Fibroblast of skin of scalp (primary cell): ENCODE results near the gene SLFN11. TPM values are rescaled to one million over a fixed set of nuclear protein-coding genes. Genes with fewer than 3 reads are reported as not detected.
"Not testable (repeated sequence)": the region's sequence is repeated elsewhere in the genome, so short reads cannot be mapped to it uniquely, and the experiment has no call there.

Experiments
- DNase-seq: peaks from one replicate; pipeline ENCODE4 v3.0.0-alpha.2; 2013
- polyA plus RNA-seq, 2 experiments: library from polyadenylated mRNA; unstranded; fragments of 120-200 nt; gene quantifications; one replicate each; pipeline ENCODE4 v1.2.1, GENCODE V29; 2013; ENCODE audit not compliant: insufficient read length in 2 of 2

The SLFN11 gene, protein sequence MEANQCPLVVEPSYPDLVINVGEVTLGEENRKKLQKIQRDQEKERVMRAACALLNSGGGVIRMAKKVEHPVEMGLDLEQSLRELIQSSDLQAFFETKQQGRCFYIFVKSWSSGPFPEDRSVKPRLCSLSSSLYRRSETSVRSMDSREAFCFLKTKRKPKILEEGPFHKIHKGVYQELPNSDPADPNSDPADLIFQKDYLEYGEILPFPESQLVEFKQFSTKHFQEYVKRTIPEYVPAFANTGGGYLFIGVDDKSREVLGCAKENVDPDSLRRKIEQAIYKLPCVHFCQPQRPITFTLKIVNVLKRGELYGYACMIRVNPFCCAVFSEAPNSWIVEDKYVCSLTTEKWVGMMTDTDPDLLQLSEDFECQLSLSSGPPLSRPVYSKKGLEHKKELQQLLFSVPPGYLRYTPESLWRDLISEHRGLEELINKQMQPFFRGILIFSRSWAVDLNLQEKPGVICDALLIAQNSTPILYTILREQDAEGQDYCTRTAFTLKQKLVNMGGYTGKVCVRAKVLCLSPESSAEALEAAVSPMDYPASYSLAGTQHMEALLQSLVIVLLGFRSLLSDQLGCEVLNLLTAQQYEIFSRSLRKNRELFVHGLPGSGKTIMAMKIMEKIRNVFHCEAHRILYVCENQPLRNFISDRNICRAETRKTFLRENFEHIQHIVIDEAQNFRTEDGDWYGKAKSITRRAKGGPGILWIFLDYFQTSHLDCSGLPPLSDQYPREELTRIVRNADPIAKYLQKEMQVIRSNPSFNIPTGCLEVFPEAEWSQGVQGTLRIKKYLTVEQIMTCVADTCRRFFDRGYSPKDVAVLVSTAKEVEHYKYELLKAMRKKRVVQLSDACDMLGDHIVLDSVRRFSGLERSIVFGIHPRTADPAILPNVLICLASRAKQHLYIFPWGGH
- polyA plus RNA-seq (2013, experiment 1 of 2; ENCODE audit: insufficient read length): 16.4 TPM
- 17.3 TPM for polyA plus RNA-seq (2013, experiment 2 of 2; ENCODE audit: insufficient read length)

DNA sequence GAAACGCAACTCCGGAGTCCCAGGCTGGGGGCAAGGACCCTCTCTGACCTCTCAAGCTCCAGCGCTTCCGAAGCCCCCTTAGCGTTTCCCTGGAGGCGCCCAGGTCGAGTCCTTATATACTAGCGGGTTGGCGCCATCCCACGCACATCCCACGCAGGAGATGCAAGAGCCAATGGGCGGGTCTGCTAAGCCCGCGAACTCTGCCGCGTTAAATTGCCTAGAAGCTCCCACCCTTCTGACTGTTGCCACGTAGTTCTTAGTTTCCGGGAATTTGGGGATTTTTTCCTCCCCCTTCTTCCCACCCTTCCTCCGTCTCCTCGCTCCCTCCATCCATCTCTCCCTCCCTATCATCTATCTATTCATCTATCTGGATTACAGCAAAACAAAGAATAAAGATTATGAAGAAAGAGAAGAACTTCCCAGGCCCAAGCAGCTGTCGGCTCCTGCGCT is at the start of gene SLFN11:
TSS of gene SLFN11 (minus strand) at position 88 of the 450 bp plus-strand sequence. CDS start 9,814 bp downstream, outside the sequence.
- peak; percentile 91 for DNase-seq

DNA sequence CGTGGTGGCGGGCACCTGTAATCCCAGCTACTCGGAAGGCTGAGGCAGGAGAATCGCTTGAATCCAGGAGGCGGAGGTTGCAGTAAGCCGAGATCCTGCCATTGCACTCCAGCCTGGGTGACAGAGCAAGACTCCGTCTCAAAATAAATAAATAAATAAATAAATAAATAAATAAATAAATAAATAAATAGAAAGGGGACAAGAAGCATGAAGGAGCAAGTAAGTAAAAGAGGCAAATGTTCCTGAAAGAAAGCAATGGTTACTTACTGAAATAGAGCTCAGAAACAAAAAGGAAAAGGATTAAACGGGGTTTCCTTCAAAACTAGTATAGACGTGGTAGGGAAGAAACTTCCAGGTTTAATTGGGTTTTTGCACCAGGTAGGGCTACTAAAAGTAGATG is 47.6 kb upstream of the SLFN11 start:
- not testable (repeated sequence) for DNase-seq

DNA sequence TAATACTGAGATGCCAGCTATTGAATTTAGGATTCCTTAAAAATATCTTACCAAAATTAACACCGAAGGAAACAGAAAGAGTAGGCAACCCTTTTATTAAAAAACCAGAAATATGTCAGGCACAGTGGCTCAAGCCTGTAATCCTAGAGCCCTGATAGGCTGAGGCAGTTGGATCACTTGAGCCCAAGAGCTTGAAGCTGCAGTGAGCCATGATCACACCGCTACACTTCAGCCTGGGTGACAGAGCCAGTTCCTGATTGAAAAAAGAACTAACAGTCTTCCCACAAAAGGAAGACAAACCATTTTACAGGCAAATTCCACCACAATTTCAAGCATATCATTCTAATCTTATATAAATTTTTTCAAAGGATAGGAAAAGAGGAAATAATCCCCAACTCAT is 43.2 kb upstream of the SLFN11 start:
- no peak for DNase-seq

DNA sequence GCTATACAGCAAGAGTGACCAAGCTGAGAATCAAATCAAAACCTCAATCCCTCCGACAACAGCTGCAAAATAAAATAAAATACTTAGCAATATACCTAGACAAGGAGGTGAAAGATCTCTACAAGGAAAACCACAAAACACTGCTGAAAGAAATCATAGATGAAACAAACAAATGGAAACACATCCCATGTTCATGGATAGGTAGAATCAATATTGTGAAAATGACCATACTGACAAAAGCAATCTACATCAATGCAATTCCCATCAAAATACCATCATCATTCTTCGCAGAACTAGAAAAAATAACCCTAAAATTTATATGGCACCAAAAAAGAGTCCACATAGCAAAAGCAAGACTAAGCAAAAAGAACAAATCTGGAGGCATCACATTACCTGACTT is 41.3 kb upstream of the SLFN11 start:
- DNase-seq: not testable (repeated sequence)

DNA sequence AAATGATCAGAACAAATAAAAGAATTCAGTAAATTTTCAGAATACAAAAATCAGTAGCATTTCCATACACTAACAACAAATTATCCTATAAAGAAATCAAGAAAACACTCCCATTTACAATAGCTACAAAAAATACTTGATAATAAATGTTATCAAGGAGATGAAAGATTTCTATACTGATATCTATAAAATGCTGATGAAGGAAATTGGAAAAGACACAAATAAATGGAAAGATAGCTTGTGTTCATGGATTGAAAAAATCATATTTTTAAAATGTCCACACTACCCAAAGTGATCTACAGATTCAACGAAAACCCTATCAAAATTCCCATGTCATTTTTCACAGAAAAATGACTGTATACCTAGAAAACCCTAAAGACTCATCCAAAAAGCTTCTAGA is 40.8 kb upstream of the SLFN11 start:
- no peak for DNase-seq

DNA sequence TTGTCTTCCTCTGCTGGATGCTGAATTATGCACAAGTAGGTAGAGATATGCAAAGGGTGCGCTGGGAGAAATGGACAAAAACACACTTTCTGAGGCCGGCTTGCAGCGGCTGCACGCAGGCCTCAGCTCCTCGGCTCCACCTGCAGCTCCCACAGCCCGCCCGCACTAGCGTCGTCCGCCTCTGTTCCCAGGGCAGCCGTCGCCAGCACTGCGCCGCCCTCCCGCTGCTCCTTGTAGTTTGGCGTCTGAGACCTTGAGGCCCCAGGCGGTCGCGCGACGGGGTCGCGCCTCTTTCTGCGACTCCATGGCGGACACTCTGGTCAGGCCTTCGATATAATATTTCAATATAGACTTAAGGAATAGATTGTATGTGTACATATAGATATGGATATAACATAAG is 34.1 kb upstream of the SLFN11 start:
- DNase-seq: no peak

DNA sequence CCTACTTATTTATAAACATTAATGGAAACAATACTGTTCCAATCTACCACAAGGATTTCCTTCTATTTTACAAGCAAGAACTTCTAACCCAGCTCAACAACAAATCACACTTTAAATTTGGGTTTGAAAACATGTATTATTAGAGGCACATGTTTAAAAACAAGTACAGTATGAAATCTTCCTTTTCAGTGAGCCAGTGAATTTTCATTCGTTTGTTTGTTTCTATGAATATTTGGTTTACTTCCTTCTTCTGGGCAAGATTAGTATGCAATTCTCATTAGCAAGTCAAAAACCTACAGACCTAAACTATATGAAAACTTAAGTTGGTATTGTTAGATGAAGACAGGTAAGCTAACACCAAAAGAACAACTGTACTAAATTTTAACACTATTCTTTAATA is 33.1 kb upstream of the SLFN11 start:
- DNase-seq: no peak

DNA sequence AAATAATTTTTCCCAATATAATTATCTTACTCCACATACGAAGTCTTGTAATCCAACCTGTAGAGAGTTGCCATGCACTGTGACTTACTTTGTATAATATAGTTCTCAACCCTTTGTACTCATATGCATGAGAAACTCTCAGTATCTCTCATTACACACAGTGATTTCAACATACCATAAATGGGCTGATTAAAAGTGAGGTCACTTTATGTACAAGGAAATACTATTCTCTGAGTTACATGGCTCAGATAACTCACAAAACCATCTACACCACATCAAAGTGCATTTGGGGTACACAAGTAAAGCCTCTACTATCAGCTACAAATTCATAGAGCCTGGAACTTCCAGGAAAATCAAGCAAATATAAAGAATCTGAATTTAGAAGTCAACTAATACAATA is 30.9 kb upstream of the SLFN11 start:
- no peak for DNase-seq

DNA sequence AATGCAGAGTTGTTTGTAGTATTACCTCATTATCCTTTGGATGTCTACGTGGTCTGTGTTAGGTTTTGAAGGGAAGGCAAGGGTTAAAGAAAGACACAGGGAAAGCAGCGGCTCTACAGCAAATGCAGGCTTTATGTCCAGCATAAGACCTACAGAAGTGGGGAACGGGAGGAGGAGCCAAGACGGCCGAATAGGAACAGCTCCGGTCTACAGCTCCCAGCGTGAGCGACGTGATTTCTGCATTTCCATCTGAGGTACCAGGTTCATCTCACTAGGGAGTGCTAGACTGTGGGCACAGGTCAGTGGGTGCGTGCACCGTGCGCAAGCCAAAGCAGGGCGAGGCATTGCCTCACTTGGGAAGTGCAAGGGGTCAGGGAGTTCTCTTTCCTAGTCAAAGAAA is 20.4 kb upstream of the SLFN11 start:
- DNase-seq: not testable (repeated sequence)

DNA sequence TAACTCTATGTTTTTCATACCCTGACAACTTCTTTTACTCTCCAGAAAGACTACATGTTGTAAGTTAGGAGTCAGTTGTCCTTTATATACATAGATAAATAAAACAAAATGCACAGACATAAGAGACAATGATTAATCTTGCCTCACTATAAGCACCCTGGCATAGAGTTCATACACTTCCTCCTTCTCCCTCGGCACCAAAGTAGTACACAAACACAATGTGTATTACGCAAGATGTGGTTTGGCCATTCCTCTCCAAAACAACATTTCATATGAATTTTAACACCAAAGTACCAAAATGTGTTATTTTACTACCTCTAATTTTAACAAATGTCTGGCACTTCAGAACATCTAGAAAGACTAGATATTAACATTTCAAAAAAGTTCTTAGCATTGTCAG is 17.2 kb upstream of the SLFN11 start:
- DNase-seq: no peak

DNA sequence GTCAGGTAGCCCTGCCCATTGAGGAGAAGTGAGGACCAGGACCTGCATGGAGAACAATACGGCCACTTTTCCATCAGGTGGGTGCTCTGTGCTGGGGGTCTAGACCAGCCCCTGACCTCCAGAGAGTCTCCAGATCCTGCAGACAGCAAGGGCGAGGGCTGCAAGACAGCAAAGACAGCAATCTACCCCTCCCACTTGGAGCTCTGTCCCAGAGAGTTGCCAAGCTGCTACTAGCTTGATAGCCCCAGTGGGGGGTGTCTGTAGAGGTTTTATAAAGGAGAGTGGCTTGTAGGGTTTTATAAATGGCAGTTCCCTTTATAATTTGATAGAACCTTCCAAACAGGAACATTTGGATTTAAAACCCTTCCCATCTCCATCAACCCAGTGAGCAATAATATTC is 16.7 kb upstream of the SLFN11 start:
- no peak for DNase-seq

DNA sequence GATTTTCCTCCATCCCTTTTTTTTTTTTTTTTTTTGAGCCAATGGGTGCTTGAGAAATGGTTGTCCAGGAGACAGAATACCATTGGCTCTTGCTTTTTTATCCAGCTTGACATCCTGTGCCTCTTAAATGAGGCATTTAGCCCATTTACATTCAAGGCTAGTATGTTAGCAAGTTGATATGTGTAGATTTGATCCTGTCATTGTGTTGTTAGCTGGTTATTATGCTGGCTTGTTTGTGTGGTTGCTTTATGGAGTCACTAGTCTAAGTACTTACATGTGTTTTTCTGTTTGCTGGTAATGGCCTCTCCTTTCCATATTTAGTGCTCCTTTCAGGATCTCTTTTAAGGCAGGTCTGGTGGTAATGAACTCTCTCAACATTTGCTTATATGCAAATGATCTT is 14.1 kb upstream of the SLFN11 start:
- no peak for DNase-seq

DNA sequence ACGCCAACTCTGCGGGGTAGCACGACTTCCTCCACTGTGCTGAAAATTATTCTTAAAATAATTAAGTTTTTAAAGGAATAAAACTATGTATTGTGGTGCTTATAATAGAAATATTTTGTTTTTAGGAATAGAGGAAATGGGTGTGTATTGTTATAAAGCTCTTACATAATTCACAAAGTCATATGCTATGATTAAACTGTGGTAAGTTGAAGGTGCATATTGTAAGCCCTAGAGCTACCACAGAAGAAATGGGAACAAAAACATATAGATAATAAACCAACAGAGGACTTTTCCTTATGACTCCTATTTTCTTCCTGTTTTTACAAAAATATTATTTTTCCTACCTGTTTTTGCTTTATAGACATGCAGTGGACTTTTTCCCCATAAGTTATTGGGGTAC is 4.3 kb upstream of the SLFN11 start:
- DNase-seq: no peak

DNA sequence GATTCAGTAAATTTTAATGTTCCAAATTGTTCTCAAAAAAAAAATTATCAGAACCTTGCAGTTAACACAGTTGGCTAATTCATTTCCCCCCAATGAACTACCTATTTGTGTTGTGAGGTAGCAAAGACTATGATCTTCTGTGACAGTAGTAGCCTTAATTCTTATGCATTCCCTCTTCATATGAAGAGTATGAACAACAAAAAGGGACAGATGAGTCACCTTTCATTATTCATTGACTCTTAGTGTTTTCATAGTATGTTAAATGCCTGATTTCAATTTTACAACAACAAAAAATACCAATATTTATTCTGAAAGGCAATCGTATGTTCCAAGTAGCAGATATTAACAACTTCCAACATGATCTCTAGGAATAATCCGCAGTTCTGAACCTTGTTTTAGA is 3.6 kb upstream of the SLFN11 start:
- no peak for DNase-seq

DNA sequence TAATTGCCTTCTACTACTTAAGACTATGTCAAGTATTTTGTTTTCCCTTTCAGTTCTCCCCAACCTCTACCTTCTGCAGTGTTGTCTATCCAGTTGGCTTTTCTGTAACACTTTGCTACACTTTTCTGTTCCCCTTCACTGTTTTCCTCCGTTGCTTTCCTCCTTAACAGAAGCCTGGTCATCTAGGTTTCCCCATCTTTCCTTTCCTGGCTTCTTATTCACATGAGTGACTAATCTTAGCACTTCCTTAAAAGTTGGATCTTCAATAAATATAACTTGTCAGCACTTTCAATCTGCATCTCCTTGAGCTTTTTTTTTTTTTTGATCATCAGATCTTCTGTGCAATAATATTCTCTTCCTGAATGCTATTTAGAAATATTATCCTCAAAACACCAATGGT is 2.8 kb upstream of the SLFN11 start:
- DNase-seq: peak; percentile 9

DNA sequence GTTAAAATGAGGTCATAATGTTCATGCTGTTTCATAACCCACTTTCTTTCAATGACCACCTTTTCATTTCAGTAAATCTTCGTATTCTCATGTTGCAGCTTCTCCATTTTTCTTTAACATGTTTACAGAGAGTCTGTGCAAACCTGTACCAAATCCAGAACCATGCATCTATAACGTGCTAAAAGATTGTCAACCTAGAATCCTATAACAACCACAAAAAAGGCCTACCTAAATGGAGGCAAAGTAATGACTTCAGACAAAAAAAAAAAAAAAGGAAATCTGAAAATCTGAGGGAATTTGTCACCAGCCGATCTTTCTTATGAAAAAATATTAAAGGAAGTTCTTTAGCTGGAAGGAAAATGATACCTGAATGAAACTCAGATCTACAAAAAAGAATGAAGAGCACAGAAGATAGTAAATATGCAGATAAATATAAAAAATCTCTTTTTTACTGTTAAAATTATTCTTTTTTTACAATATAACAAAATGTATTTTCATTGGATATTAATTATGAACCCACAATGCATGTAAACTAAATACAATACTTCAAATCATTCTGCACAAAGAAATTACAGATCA is 1.4 kb upstream of the SLFN11 start:
- DNase-seq: no peak

DNA sequence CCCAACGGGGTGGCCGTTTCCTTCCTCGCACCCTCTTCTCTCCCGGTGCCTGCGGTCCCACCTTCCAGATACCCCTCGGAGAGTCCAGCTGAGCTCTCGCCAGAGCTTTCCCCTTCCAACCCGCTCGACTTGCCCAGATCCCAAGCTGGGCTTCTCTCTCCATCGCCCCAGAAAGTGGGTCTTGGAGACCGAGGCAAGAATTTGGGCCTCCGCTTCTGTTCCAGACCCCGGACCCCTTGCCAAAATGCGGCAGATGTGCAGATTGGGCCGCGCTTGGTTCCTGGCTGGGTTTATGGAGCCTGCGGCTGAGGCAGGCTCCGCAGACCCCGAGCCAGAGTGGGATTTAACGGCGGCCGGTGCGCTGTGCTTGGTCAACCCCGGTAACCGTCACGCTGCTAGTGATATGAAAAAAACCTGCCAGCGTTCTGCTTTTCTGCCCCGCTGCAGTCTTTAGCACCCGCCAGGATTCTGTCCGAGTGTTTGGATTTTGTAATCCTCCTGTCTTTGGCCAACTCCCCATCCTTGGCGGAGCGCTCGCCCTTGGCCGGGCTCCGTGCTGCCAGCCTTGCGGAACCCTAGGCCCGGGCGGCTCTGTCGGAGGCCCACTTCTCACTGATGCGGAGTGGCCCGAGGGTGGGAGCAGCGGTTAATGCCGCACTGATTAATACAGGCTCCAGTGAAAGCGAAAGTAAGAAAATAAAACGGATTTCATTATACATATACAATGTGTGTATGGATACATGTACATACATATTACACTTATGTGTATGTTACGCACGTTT is 754 bp upstream of the SLFN11 start:
- peak; percentile 45 for DNase-seq

DNA sequence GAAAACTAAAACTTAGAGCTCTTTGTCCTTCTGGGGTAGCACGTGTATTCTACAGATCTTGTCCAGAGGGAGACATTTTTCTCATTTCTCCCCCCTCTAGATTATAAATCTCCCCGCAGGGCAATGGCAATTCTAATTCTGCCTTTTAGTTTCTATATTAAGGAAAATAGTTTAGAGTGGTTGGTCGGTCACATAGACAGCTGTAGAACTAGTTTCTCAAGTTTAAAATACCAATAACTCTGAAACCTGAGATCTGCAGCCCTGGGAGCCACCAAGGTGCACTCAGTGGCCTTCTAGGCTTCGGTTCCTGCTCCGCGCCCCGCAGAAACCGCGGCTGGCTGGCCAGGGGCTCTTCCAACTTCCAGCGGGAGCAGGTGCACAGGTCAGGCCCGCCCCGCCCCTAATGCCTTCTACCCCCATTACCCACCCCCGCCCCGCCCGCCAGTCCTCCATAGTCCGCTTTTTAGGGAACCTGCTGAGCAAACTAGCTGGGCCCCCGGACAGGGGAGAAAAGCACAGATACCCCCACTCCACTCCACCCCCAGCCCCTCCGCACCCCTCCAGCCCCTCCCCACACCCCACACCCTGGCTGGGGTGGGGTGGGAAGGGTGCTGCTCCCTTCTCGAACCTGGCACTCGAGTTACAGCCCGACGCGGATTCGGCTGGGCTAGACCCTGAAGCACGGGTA is 431 bp downstream of the SLFN11 start:
- DNase-seq: peak; percentile 5

DNA sequence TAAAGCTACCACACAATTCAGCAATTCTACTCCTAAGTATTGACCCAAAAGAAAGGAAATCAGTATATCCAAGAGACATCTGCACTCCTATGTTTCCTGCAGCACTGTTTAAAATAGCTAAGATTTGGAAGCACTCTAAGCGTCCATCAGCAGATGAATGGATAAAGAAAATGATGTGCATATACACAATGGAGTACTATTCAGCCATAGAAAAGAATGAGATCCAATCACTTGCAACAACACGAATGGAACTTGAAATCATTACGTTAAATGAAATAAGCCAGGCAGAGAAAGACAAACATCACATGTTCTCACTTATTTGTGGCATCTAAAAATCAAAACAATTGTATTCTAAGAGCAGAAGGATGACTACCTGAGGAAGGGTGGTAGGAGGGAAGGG is 1.5 kb downstream of the SLFN11 start:
- DNase-seq: no peak

DNA sequence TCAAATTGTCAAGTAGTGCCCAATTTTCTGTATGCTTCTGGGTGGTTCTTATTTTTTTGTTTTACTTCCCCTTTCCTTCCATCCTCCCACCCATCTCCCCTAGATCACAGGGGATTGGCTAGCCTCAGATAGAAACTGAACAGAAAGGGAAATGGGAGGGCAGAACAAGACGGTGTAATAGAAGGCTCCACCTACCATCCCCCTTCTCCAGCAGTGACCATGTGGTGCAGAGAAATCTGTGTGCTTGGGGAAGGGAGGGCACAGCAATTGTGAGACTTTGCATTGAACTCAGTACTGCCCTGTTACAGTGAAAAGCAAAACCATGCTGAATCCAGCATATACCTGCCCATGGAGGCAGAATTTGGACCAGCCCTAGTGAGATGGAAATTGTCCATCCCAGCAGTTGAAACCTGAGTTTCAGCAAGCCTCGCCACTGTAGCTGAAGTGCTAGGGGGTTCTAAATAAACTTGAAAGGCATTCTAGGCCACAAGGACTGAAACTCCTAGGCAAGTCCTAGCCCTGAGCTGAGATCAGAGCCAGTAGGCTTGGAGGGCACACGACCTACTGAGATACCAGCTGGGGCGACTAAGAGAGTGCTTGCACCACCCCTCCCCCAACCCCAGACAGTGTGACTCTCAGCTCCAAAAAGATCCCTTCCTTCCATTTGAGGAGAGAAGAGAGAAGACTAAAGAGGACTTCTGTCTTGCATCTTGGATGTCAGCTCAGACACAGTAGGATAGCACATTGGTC is 5.2 kb downstream of the SLFN11 start:
- DNase-seq: peak; percentile 4

DNA sequence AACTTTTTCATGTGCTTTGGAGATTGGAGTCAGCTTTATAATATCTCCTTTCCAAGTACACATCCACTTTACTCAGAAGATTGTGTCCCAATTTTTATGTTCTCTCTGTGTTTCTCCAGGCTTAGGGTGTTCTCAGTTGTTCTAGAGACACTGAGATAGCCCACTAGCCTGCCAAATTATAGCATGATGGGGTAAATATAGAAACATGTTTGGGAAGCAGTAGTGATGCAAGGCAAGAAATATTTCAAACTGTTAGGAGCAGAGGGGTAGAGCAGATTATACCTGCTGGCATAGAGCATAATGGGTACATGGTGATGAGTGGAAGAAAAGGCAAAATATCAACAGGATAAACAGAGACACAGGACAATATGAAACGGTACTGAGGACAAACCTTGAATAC is 12.4 kb downstream of the SLFN11 start:
- no peak for DNase-seq
